CD4-positive, CD25-positive, alpha-beta regulatory T cell (primary cell): ENCODE results near the gene CACNA2D3. TPM values are rescaled to one million over a fixed set of nuclear protein-coding genes. Genes with fewer than 3 reads are reported as not detected.
A peak's percentile ranks its signal among the peaks of the same experiment; 100 is the strongest.

Source experiments
- ATAC-seq, 2 donors: fragments of 150-1000 bp; cut with Tn5 transposase; one replicate each; pipeline ENCODE4 v1.10.0; 2021; ENCODE audit warnings: low read depth in 2 of 2, moderate number of reproducible peaks in 2 of 2, moderate library complexity in 1 of 2
- DNase-seq, 3 donors: peaks; one replicate each; pipeline versions ENCODE4 v3.0.0 to v3.0.0-alpha.2; 2012 to 2022; ENCODE audit warnings: mixed read lengths in 1 of 3
- H3K27ac ChIP-seq: one replicate; pipeline ENCODE4 v1.7.0; 2013; ENCODE audit warnings: mild to moderate bottlenecking, low read length; ENCODE audit not compliant: insufficient read depth, poor library complexity, severe bottlenecking
- H3K27me3 ChIP-seq: one replicate; pipeline ENCODE4 v1.7.0; 2013; ENCODE audit warnings: low read length; ENCODE audit not compliant: control insufficient read depth, insufficient read depth
- H3K36me3 ChIP-seq: one replicate; pipeline ENCODE4 v1.7.0; 2013; ENCODE audit warnings: mild to moderate bottlenecking, low read length, moderate library complexity; ENCODE audit not compliant: control insufficient read depth, insufficient read depth
- H3K4me1 ChIP-seq: 2 replicates; pipeline ENCODE4 v1.7.0; 2013; ENCODE audit warnings: mild to moderate bottlenecking, low read length; ENCODE audit not compliant: insufficient read depth, control insufficient read depth, poor library complexity, severe bottlenecking
- H3K4me3 ChIP-seq: one replicate; pipeline ENCODE4 v1.7.0; 2013; ENCODE audit warnings: low read depth, mild to moderate bottlenecking, low read length, moderate library complexity
- H3K9me3 ChIP-seq, 2 experiments: 1 replicate in 1 of 2; 2 replicates in 1 of 2; pipeline ENCODE4 v1.7.0; 2013; ENCODE audit warnings: low read length in 2 of 2, mild to moderate bottlenecking in 1 of 2, moderate library complexity in 1 of 2; ENCODE audit not compliant: control insufficient read depth in 2 of 2
- H3K27ac Mint-ChIP-seq, 3 donors: one replicate each; pipeline ENCODE4 v1.8.0; 2020 to 2022; ENCODE audit warnings: mild to moderate bottlenecking in 3 of 3, mixed read lengths in 3 of 3, moderate library complexity in 2 of 3
- H3K27me3 Mint-ChIP-seq: one replicate; pipeline ENCODE4 v1.8.0; 2022; ENCODE audit warnings: mild to moderate bottlenecking, mixed read lengths
- H3K36me3 Mint-ChIP-seq: one replicate; pipeline ENCODE4 v1.8.0; 2020; ENCODE audit warnings: mixed read lengths
- H3K4me1 Mint-ChIP-seq, 4 donors: one replicate each; pipeline ENCODE4 v1.8.0; 2020 to 2022; ENCODE audit warnings: mixed read lengths in 4 of 4, mild to moderate bottlenecking in 1 of 4
- H3K4me3 Mint-ChIP-seq, 4 donors: one replicate each; pipeline ENCODE4 v1.8.0; 2020 to 2022; ENCODE audit warnings: mild to moderate bottlenecking in 4 of 4, mixed read lengths in 4 of 4, moderate library complexity in 3 of 4
- H3K9me3 Mint-ChIP-seq, 7 donors: one replicate each; pipeline ENCODE4 v1.8.0; 2020 to 2022; ENCODE audit warnings: mixed read lengths in 7 of 7, mild to moderate bottlenecking in 3 of 7, moderate library complexity in 2 of 7
- polyA plus RNA-seq, 4 donors: library from polyadenylated mRNA; unstranded; fragments of 300-500 nt; fragmentation: Illumina TruSeq; gene quantifications; one replicate each; pipeline ENCODE4 v1.2.3, GENCODE V29; 2021
- total RNA-seq: library from RNA; stranded (reverse); gene quantifications from one replicate; pipeline ENCODE4 v1.2.3, GENCODE V29; 2022

The CACNA2D3 gene
- total and polyA plus RNA-seq, 5 donors from 2014 or later = not detected

- Histone ChIP-seq H3K4me1 (no peaks in the 10 kb centered on the region), H3K4me3 (no peak overlapping the region), H3K9me3 (no peaks in the 10 kb centered on the region), H3K27me3 (no peaks in the 10 kb centered on the region), H3K27ac (no peak overlapping the region), H3K36me3 (no peaks in the 10 kb centered on the region)
- DNase-seq (no peak), ATAC-seq (no peak)
- Mint-ChIP-seq H3K27me3 (peaks cover 6% of the 10 kb centered on the region), H3K27ac (no peak overlapping the region), H3K4me1 (no peaks in the 10 kb centered on the region), H3K9me3 (peaks cover 0 to 5% (median 0%) of the 10 kb centered on the region in 7 donors), H3K4me3 (no peak overlapping the region), H3K36me3 (no peaks in the 10 kb centered on the region)
Measured at GRCh38 chr3:54964081-54964480, 841.7 kb downstream of the CACNA2D3 start.

GRCh38 chr3:54965746-54966145, 843.4 kb downstream of the CACNA2D3 start:
- Histone ChIP-seq H3K4me1 (no peaks in the 10 kb centered on the region), H3K4me3 (no peak overlapping the region), H3K27ac (no peak overlapping the region), H3K27me3 (no peaks in the 10 kb centered on the region), H3K9me3 (no peaks in the 10 kb centered on the region), H3K36me3 (no peaks in the 10 kb centered on the region)
- H3K27ac Mint-ChIP-seq = no peak overlapping the region
- H3K27me3 Mint-ChIP-seq = peaks cover 6% of the 10 kb centered on the region
- H3K4me3 Mint-ChIP-seq = no peak overlapping the region
- DNase-seq (no peak), ATAC-seq (no peak)
- peaks cover 0 to 5% (median 2%) of the 10 kb centered on the region in 7 donors for H3K9me3 Mint-ChIP-seq
- no peaks in the 10 kb centered on the region for H3K36me3 Mint-ChIP-seq
- H3K4me1 Mint-ChIP-seq = no peaks in the 10 kb centered on the region

GRCh38 chr3:54966979-54967378, 844.6 kb downstream of the CACNA2D3 start:
- DNase-seq (no peak), ATAC-seq (no peak)
- no peaks in the 10 kb centered on the region for H3K4me1 Mint-ChIP-seq
- no peaks in the 10 kb centered on the region for H3K27me3 ChIP-seq
- no peaks in the 10 kb centered on the region for H3K9me3 ChIP-seq
- H3K36me3 ChIP-seq = no peaks in the 10 kb centered on the region
- peaks cover 0 to 7% (median 2%) of the 10 kb centered on the region in 7 donors for H3K9me3 Mint-ChIP-seq
- no peak overlapping the region for H3K4me3 Mint-ChIP-seq
- H3K36me3 Mint-ChIP-seq = no peaks in the 10 kb centered on the region
- H3K27ac Mint-ChIP-seq = no peak overlapping the region
- no peaks in the 10 kb centered on the region for H3K4me1 ChIP-seq
- H3K4me3 ChIP-seq = no peak overlapping the region
- H3K27me3 Mint-ChIP-seq = peaks cover 6% of the 10 kb centered on the region
- no peak overlapping the region for H3K27ac ChIP-seq

GRCh38 chr3:54967731-54968161, 845.4 kb downstream of the CACNA2D3 start:
- no peak overlapping the region for H3K4me3 ChIP-seq
- Mint-ChIP-seq H3K36me3 (no peaks in the 10 kb centered on the region), H3K4me3 (no peak overlapping the region), H3K27me3 (peaks cover 6% of the 10 kb centered on the region), H3K4me1 (no peaks in the 10 kb centered on the region), H3K27ac (no peak overlapping the region), H3K9me3 (peaks cover 0 to 7% (median 2%) of the 10 kb centered on the region in 7 donors)
- H3K9me3 ChIP-seq = no peaks in the 10 kb centered on the region
- no peak for ATAC-seq
- no peaks in the 10 kb centered on the region for H3K4me1 ChIP-seq
- H3K36me3 ChIP-seq = no peaks in the 10 kb centered on the region
- no peak overlapping the region for H3K27ac ChIP-seq
- no peaks in the 10 kb centered on the region for H3K27me3 ChIP-seq
- no peak for DNase-seq

GRCh38 chr3:54968546-54969172, 846.3 kb downstream of the CACNA2D3 start:
- no peaks in the 10 kb centered on the region for H3K9me3 ChIP-seq
- no peak for ATAC-seq
- Mint-ChIP-seq H3K36me3 (no peaks in the 10 kb centered on the region), H3K9me3 (peaks cover 0 to 5% (median 2%) of the 10 kb centered on the region in 7 donors), H3K4me3 (no peak overlapping the region), H3K27me3 (peaks cover 6% of the 10 kb centered on the region), H3K27ac (no peak overlapping the region), H3K4me1 (no peaks in the 10 kb centered on the region)
- H3K36me3 ChIP-seq = no peaks in the 10 kb centered on the region
- no peak for DNase-seq
- no peaks in the 10 kb centered on the region for H3K4me1 ChIP-seq
- H3K27ac ChIP-seq = no peak overlapping the region
- no peak overlapping the region for H3K4me3 ChIP-seq
- H3K27me3 ChIP-seq = no peaks in the 10 kb centered on the region

- ATAC-seq = no peak
- no peaks in the 10 kb centered on the region for H3K36me3 Mint-ChIP-seq
- no peaks in the 10 kb centered on the region for H3K27me3 ChIP-seq
- H3K27ac ChIP-seq = no peak overlapping the region
- H3K36me3 ChIP-seq = no peaks in the 10 kb centered on the region
- H3K9me3 ChIP-seq = no peaks in the 10 kb centered on the region
- no peak for DNase-seq
- peaks cover 0 to 5% (median 1%) of the 10 kb centered on the region in 7 donors for H3K9me3 Mint-ChIP-seq
- no peaks in the 10 kb centered on the region for H3K4me1 ChIP-seq
- H3K27me3 Mint-ChIP-seq = peaks cover 6% of the 10 kb centered on the region
- no peaks in the 10 kb centered on the region for H3K4me1 Mint-ChIP-seq
- no peak overlapping the region for H3K27ac Mint-ChIP-seq
- H3K4me3 Mint-ChIP-seq = no peak overlapping the region
- H3K4me3 ChIP-seq = no peak overlapping the region
Measured at GRCh38 chr3:54969652-54970051, 847.3 kb downstream of the CACNA2D3 start.

GRCh38 chr3:54970895-54971294, 848.5 kb downstream of the CACNA2D3 start:
- Mint-ChIP-seq H3K27me3 (no peaks in the 10 kb centered on the region), H3K36me3 (no peaks in the 10 kb centered on the region), H3K4me3 (no peak overlapping the region), H3K27ac (no peak overlapping the region), H3K4me1 (no peaks in the 10 kb centered on the region), H3K9me3 (peaks cover 0 to 2% (median 0%) of the 10 kb centered on the region in 7 donors)
- Histone ChIP-seq H3K9me3 (no peaks in the 10 kb centered on the region), H3K4me3 (no peak overlapping the region), H3K27me3 (no peaks in the 10 kb centered on the region), H3K36me3 (no peaks in the 10 kb centered on the region), H3K27ac (no peak overlapping the region), H3K4me1 (no peaks in the 10 kb centered on the region)
- no peak for DNase-seq
- ATAC-seq = no peak

GRCh38 chr3:54977439-54977838, 855.1 kb downstream of the CACNA2D3 start:
- no peaks in the 10 kb centered on the region for H3K27me3 ChIP-seq

More at GRCh38 chr3:54977439-54977838, 855.1 kb downstream of the CACNA2D3 start:
- Mint-ChIP-seq H3K27ac (peak overlapping the region in 1 of 3 donors; percentile 48), H3K36me3 (no peaks in the 10 kb centered on the region), H3K27me3 (no peaks in the 10 kb centered on the region), H3K4me1 (no peaks in the 10 kb centered on the region), H3K9me3 (peaks cover 0 to 3% (median 0%) of the 10 kb centered on the region in 7 donors), H3K4me3 (no peak overlapping the region)
- Histone ChIP-seq H3K36me3 (no peaks in the 10 kb centered on the region), H3K9me3 (no peaks in the 10 kb centered on the region), H3K27ac (no peak overlapping the region), H3K4me1 (no peaks in the 10 kb centered on the region), H3K4me3 (no peak overlapping the region)
- ATAC-seq = no peak
- no peak for DNase-seq
